ENCODE results near the gene GORASP1.

GORASP1 gene

GRCh38 chr3:39140341-39140971 is 33.0 kb upstream of the GORASP1 start:
- peak; percentile 51 for DNase-seq

GRCh38 chr3:39139442-39139841 is 32.0 kb upstream of the GORASP1 start:
- DNase-seq = peak; percentile 50

GRCh38 chr3:39138804-39139415 is 31.5 kb upstream of the GORASP1 start:
- DNase-seq = peak; percentile 52

GRCh38 chr3:39137991-39138803 is 30.8 kb upstream of the GORASP1 start:
- peak; percentile 58 for DNase-seq

GRCh38 chr3:39137435-39137936 is 30.1 kb upstream of the GORASP1 start:
- peak; percentile 52 for DNase-seq

- peak; percentile 51 for DNase-seq
Observed at GRCh38 chr3:39136533-39137434, 29.4 kb upstream of the GORASP1 start.

- no peak for DNase-seq
Observed at GRCh38 chr3:39135170-39135805, 27.9 kb upstream of the GORASP1 start.

GRCh38 chr3:39134305-39134704 is 26.9 kb upstream of the GORASP1 start:
- DNase-seq = no peak

- DNase-seq = no peak
Observed at GRCh38 chr3:39133822-39134221, 26.4 kb upstream of the GORASP1 start.

GRCh38 chr3:39133093-39133490 is 25.7 kb upstream of the GORASP1 start:
- no peak for DNase-seq

- no peak for DNase-seq
Observed at GRCh38 chr3:39132096-39133092, 25.0 kb upstream of the GORASP1 start.

- DNase-seq = no peak
Observed at GRCh38 chr3:39130693-39131265, 23.4 kb upstream of the GORASP1 start.

- DNase-seq = no peak
Observed at GRCh38 chr3:39130026-39130425, 22.6 kb upstream of the GORASP1 start.

GRCh38 chr3:39128951-39129350 is 21.5 kb upstream of the GORASP1 start:
- no peak for DNase-seq

- DNase-seq = no peak
Observed at GRCh38 chr3:39127908-39128304, 20.5 kb upstream of the GORASP1 start.

- no peak for DNase-seq
Observed at GRCh38 chr3:39127269-39127907, 20.0 kb upstream of the GORASP1 start.

GRCh38 chr3:39126532-39127071 is 19.2 kb upstream of the GORASP1 start:
- no peak for DNase-seq

GRCh38 chr3:39125841-39126500 is 18.5 kb upstream of the GORASP1 start:
- DNase-seq = no peak

Data from activated CD8-positive, alpha-beta memory T cell treated with anti-CD3 and anti-CD28 coated beads, Interleukin-2, amount 50 U/mL, for 48 hours (primary cell).